ENCODE results near the gene EPS8L1.

EPS8L1 gene

DNA sequence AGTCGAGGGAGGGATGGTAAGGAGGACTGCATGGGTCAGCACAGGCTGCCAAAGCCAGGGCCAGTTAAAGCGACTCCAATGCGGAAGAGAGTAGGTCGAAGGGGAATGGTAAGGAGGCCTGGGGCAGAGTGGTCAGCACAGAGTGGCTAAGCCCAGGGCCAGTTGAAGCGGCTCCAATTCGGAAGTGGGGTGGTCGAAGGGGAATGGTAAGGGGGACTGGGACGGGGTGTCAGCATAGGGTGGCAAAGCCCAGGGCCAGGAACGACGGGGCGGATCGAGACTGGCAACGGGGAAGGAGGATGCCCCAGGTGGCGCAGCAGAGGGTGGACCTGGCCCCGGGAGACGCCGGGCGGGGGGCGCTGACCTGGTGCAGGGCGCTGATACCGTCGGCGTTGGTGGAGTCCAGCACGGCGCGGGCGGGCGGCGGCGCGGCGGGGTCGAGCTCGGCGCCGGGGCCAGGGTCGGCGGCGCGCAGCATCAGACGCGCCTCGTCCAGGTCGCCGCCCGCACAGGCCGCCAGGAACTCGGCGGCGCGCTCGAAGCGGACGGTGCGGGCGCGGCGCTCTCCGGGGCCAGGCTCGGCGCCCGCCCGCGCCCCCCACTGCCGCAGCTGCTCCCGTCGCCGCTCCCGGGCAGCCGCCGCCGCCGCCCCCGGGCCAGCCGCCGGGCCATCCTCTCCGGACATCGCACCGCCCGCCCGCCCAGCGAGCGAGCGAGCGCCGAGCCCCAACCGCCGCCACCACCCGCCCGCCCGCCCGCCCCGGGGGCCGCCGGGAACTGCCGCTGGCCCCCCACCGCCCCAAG is 41.4 kb downstream of the EPS8L1 start, which contains the start of gene PPP1R12C:
PPP1R12C (minus strand) TSS at position 779 of the 804 bp plus-strand sequence; CDS start at position 685, 94 bp downstream.
- no peak for DNase-seq

DNA sequence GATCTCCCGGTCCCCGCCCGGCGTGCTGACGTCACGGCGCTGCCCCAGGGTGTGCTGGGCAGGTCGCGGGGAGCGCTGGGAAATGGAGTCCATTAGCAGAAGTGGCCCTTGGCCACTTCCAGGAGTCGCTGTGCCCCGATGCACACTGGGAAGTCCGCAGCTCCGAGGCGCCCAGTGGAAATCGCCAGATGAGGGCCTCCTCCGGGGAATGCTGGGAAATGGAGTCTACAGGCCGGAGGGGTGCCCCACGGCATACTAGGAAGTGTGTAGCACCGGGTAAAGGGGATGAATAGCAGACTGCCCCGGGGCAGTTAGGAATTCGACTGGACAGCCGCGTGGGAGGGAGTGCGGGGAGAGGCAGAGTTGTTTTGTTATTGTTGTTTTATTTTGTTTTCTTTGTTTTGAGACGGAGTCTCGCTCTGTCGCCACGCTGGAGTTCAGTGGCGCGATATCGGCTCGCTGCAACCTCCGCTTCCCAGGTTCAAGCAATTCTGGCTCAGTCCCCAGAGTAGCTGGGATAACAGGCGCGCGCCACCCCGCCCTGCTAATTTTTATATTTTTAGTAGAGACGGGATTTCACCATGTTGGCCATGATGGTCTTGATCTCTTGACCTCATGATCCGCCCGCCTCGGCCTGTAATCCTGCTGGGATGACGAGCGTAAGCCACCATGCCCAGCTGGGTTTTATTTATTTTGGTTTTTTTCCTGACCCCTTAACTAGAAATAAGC is 42.2 kb downstream of the EPS8L1 start:
- peak; percentile 95 for DNase-seq

DNA sequence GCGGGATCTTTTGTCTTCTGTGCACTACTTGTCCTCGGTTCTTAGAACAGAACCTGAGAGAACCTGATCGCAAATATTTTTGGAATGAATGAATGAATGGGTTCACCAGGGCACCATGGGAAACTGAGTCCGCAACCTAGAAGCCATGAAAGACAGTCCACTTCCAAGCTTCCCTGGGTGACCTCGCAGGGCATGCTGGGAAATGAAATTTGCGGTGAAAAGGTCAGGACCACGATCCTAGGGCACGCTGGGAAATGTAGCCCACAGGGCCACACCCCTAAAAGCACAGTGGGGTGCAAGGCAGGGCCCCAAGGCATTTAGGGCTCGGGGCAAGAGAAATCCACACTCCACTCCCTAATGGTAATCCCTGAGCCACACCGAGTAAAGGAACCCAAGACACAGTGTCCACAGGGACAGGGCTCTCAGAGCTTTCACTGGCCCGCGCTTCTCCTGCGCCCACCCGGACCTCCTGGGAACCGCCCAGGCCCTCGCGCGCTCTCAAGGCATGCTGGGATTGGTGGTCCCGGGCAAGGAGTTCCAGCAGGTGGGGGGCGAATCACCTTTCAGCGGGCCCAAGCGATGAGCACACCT is 42.8 kb downstream of the EPS8L1 start:
- no peak for DNase-seq

DNA sequence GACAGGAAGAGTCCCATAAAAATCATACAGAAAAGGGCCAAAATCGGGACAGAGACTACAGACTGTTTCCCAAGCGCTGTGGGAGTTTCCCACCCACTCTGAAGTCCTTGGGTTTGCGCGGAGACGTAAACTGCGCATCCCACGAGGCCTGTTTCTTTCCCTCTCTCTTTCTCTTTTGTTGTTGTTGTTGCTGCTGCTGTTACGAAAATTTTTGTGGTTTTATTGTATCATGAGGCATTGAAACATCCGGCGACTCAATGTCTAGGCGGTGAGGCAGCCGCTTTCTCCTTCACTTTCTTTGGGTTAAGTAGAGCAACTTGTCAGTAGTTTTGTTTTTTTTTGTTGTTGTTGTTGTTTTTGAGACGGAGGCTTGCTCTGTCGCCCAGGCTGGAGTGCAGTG is 43.4 kb downstream of the EPS8L1 start:
- DNase-seq = no peak

DNA sequence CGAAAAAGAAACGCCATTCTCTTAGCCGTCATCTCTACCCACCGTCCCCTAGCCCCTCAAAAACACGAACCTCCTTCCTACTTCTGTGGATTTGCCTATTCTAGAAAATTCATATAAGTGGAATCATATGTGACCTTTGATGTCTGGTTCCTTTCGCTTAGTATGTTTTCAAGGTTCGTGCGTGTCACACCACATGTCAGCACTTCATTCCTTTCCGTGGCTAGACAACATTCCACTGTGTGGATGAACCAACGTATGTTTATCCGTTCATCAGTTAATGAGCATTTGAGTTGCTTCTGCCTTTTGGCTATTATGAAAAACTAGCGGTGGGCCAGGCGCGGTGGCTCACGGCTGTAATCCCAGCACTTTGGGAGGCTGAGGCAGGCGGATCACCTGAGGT is 55.8 kb downstream of the EPS8L1 start:
- no peak for DNase-seq

DNA sequence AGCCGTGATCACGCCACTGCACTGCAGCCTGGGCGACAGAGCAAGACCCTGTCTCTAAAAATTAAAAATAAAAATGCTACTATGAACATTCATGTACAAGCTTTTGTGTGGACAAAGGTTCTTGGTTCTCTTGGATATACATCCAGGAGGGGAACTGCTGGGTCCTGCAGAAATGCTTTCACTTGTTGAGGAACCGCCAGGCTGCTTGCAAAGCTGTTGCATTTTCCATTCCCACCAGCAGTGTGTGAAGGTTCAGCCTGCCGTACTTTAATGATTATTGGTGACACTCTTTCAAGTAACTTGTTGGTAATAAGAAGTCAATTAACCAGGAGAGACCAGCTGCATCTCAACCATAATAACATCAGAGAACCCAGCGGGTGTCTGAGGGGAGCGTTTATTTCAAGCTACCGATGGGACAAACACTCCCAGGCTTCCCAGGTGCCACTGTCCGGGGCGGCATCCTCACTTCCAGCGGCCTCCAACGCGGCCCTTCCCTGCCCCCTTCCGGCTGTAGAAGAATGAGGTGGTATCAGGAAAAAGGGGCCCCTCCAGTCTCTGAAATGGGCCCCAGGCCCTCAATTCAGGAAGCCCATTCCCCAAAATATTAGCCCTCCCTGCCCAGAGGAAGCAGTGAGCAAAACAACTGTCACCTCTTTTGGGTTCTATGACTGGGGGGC is 56.9 kb downstream of the EPS8L1 start:
- no peak for DNase-seq

DNA sequence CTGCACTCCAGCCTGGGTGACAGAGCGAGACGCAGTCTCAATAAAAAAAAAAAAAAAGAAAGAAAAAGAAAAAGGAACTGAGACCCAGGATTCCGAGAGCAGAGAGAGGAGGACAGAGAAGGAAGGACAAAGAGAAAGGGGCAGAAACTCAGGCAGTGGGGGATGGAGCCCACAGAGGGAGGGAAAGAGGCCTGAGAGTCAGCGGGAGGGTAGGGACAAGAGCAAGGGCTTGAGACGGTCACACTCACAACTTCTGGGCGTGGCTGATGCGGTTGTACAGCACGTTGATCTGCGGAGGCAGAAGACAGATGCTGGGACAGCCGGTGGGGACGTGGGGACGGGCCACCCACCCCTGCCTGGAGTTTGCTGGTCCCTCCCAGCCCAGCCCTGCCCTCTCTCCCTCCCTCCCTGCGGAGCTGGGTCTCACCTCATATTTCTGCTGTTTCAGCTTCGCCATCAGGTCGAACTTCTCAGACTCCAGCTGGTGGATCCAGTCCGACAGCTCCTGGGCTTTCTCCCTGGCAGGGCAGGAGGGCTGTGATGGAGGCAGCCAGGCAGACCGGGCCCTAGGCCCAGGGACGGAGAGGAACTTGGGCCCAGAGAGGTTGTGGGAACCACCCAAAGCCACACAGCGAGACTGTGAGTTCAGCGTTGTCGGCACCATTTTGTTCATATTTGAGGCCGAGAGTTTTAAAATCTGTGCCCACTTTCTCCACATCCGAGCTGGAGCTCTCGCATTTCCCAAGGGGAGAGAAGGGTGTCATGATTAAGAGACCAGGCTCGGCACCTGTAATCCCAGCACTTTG is 58.2 kb downstream of the EPS8L1 start:
- no peak for DNase-seq

DNA sequence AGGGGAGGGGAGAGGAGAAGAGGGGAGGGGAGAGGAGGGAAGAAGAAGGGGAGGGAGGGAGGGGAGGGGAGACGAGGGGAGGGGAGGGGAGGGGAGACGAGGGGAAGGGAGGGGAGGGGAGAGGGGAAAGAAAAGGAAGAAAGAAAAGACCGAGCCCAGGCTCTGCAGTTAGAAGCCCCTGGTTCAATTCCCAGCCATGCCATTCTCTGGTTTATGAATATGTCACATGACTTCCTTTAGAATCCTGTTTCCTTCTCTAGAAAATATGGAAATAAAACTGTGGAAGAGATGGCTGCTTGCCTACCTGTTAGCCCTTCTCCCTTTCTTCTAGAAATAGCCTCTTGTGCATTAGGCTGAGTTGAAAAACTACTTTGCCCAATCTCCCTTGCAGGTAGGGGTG is 59.1 kb downstream of the EPS8L1 start:
- DNase-seq = no peak

DNA sequence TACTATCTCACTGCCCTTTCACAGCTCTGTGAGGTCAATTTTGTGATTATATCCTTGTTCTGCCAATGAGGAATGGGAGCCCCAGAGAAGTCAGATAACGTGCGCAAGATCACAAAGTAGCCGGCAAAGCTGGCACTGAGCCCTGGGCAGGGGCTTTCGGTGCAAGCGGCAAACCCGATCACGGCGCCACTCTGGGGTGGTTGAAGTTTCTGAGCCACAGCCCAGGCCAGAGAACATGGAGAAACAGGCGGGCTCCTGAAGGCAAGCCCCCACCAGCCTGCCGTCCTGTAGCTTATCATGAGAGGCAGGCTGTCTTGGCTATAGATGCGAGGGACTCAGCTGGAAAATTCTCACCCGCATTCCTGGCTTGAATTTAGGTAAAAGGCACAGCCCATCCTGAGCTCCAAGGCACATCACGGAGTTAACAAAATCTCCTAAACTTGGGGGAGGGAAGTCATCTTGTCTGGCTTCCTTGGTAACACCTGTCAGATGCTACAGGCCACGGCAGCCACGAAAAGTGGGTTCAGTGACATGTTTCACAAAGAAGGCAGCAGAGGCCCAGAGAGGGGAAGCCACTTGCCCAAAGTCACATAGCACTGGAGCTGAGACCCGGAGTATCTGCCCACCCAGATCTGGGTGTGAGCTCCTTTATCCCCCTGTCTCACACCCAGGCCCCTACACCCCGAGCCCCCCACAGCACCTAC is 60.9 kb downstream of the EPS8L1 start:
- no peak for DNase-seq
